SK-N-MC (cell line): ENCODE measurements around the gene PIGO.

ENCODE experiments used
- EZH2 ChIP-seq: fragments of 200-600 bp; sonication (generic); IDR thresholded peaks from one replicate; pipeline ENCODE4 v1.6.1; 2017; ENCODE audit warnings: antibody characterized with exemption
- POLR2AphosphoS5 ChIP-seq: IDR thresholded peaks from 2 replicates; pipeline ENCODE4 v1.6.1; 2012; ENCODE audit warnings: mild to moderate bottlenecking, low read depth, low read length, borderline replicate concordance

GRCh38 chr9:35135988-35136387 is 39.6 kb upstream of the PIGO start:
- TF ChIP-seq EZH2 (no peak), POLR2AphosphoS5 (no peak)
